OCI-LY3 (cell line): ENCODE measurements around the gene SPTBN4.

ENCODE experiments used
- EZH2phosphoT487 ChIP-seq: fragments of 200-600 bp; shearing (Covaris generic); IDR thresholded peaks from 2 replicates; pipeline ENCODE4 v1.6.1; 2018; ENCODE audit warnings: antibody characterized with exemption, mixed run types, low read depth
- TF ChIP-seq, protein P1 (sequence below): fragments of 200-600, 300-600 bp; sonication (generic); IDR thresholded peaks from 2 replicates; pipeline ENCODE4 v1.5.1; 2014; ENCODE audit warnings: antibody characterized with exemption, low read length, low read depth

DNA sequence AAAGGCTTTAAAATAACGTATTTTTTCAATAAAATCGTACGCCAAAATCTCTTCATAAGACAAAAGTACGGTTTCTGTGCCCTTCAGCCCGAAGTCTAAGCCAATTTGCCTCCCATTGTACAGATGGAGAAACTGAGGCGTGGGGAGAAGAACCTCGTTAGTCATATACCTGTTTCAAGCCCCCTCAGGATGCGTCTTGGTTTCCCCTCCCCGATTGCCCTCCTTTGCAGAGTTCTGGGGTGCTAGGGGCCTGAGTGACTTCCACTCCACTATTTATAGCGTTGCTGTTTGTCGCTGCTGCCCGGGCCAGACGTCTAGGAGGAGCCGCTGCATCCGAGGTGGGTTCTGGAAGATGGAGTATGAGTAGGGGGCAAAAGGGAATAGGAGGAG, 132.1 kb downstream of the SPTBN4 start:
- TF ChIP-seq, protein P1, sequence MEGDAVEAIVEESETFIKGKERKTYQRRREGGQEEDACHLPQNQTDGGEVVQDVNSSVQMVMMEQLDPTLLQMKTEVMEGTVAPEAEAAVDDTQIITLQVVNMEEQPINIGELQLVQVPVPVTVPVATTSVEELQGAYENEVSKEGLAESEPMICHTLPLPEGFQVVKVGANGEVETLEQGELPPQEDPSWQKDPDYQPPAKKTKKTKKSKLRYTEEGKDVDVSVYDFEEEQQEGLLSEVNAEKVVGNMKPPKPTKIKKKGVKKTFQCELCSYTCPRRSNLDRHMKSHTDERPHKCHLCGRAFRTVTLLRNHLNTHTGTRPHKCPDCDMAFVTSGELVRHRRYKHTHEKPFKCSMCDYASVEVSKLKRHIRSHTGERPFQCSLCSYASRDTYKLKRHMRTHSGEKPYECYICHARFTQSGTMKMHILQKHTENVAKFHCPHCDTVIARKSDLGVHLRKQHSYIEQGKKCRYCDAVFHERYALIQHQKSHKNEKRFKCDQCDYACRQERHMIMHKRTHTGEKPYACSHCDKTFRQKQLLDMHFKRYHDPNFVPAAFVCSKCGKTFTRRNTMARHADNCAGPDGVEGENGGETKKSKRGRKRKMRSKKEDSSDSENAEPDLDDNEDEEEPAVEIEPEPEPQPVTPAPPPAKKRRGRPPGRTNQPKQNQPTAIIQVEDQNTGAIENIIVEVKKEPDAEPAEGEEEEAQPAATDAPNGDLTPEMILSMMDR: no peak
- no peak for TF ChIP-seq EZH2phosphoT487
